SK-MEL-5 (cell line): ENCODE data around the gene IL1RAPL1. TPM values are rescaled to one million over a fixed set of nuclear protein-coding genes. Genes with fewer than 3 reads are reported as not detected.

Source experiments
- DNase-seq: peaks from one replicate; pipeline ENCODE4 v3.0.0-alpha.2; 2016; ENCODE audit warnings: low read depth, low spot score
- in situ Hi-C: cut with HindIII; loops from 2 replicates; pipeline ENCODE4 v1.10.0; 2016; ENCODE audit warnings: low sequenced_read_pairs, high pct_unique_total_duplicates, low pct_unique_long_range_greater_than_20kb
- total RNA-seq: library from RNA; depleted of rRNA; stranded (reverse); fragments of >200 nt; shearing (Covaris generic); gene quantifications from 2 replicates; pipeline ENCODE4 v1.2.3, GENCODE V29; 2014

IL1RAPL1 gene
- total RNA-seq, 1 experiment from 2014 or later = 0.32 TPM

GRCh38 chrX:29659911-29660310 is 1072.7 kb downstream of the IL1RAPL1 start:
- in situ Hi-C loops = no loop called here

GRCh38 chrX:29661290-29661689 is 1074.0 kb downstream of the IL1RAPL1 start:
- in situ Hi-C loops = no loop called here
- DNase-seq = peak; percentile 7

More at GRCh38 chrX:29659911-29660310, 1072.7 kb downstream of the IL1RAPL1 start:
- no peak for DNase-seq

GRCh38 chrX:29662101-29662500 is 1074.9 kb downstream of the IL1RAPL1 start:
- in situ Hi-C loops = no loop called here
- DNase-seq = peak; percentile 36

GRCh38 chrX:29662759-29663503 is 1075.7 kb downstream of the IL1RAPL1 start:
- peak; percentile 94 for DNase-seq
- in situ Hi-C loops = no loop called here

GRCh38 chrX:29665532-29665931 is 1078.3 kb downstream of the IL1RAPL1 start:
- no peak for DNase-seq
- in situ Hi-C loops = no loop called here

GRCh38 chrX:29666366-29666765 is 1079.1 kb downstream of the IL1RAPL1 start:
- DNase-seq = no peak
- in situ Hi-C loops = no loop called here

- DNase-seq = no peak
- in situ Hi-C loops = no loop called here
Observed at GRCh38 chrX:29671421-29671820, 1084.2 kb downstream of the IL1RAPL1 start.

- peak; percentile 62 for DNase-seq
- in situ Hi-C loops = no loop called here
Observed at GRCh38 chrX:29687687-29688086, 1100.4 kb downstream of the IL1RAPL1 start.

GRCh38 chrX:29690061-29690460 is 1102.8 kb downstream of the IL1RAPL1 start:
- no peak for DNase-seq
- in situ Hi-C loops = no loop called here

- in situ Hi-C loops = no loop called here
- DNase-seq = no peak
Observed at GRCh38 chrX:29691044-29691443, 1103.8 kb downstream of the IL1RAPL1 start.

GRCh38 chrX:29693912-29694311 is 1106.7 kb downstream of the IL1RAPL1 start:
- in situ Hi-C loops = no loop called here
- DNase-seq = no peak

GRCh38 chrX:29699239-29699638 is 1112.0 kb downstream of the IL1RAPL1 start:
- no peak for DNase-seq
- in situ Hi-C loops = no loop called here

GRCh38 chrX:29707088-29707487 is 1119.8 kb downstream of the IL1RAPL1 start:
- in situ Hi-C loops = no loop called here
- DNase-seq = no peak

- DNase-seq = no peak
- in situ Hi-C loops = no loop called here
Observed at GRCh38 chrX:29721152-29721551, 1133.9 kb downstream of the IL1RAPL1 start.

GRCh38 chrX:29724316-29724715 is 1137.1 kb downstream of the IL1RAPL1 start:
- in situ Hi-C loops = no loop called here
- DNase-seq = no peak

GRCh38 chrX:29726811-29727210 is 1139.6 kb downstream of the IL1RAPL1 start:
- in situ Hi-C loops = no loop called here
- DNase-seq = peak; percentile 9

- in situ Hi-C loops = no loop called here
- no peak for DNase-seq
Observed at GRCh38 chrX:29728639-29729038, 1141.4 kb downstream of the IL1RAPL1 start.

GRCh38 chrX:29744966-29745365 is 1157.7 kb downstream of the IL1RAPL1 start:
- in situ Hi-C loops = no loop called here

GRCh38 chrX:29746326-29746725 is 1159.1 kb downstream of the IL1RAPL1 start:
- in situ Hi-C loops = no loop called here
- DNase-seq = no peak

More at GRCh38 chrX:29744966-29745365, 1157.7 kb downstream of the IL1RAPL1 start:
- DNase-seq = no peak
